GM19397 (cell line): ENCODE results near the gene PPP2R2C.

ENCODE experiments used
- ATAC-seq: cut with Tn5 transposase; IDR thresholded peaks from one replicate; pipeline ENCODE4 v1.9.1; 2021; ENCODE audit warnings: mild to moderate bottlenecking, moderate library complexity; ENCODE audit not compliant: unreplicated experiment

Gene PPP2R2C

GRCh38 chr4:6494431-6495295, 22.2 kb upstream of the PPP2R2C start:
- ATAC-seq = no peak

DNA sequence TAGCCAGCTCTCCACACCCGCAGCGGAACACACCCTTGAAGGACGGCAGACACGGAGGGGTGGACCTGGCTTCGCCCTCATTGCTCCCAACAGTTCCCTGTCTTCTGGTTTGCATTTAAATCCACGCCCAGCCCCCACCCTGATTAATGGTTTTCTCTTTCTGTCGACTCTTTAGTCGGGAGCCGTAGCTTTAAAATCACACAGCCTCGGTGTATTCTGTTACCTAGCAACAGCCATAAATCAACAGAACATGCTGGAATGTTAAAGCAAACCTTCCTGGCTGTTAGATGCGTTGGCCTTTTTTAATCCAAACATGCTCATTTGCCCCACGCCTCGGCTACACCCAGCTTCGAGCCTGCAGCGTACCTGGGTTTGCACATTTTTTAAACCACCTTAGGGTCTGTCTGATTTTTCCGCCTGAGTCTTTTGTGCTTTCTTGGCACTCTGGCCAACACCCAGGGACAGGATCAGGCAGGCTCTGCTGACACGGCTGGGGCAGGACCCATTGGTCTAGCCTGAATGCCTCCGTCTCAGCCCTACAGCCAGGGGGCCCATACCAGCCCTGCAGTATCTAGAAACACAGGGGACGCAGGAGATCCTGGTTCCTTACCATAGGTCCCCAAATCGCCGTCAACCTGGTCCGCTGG, 21.4 kb upstream of the PPP2R2C start:
- no peak for ATAC-seq

DNA sequence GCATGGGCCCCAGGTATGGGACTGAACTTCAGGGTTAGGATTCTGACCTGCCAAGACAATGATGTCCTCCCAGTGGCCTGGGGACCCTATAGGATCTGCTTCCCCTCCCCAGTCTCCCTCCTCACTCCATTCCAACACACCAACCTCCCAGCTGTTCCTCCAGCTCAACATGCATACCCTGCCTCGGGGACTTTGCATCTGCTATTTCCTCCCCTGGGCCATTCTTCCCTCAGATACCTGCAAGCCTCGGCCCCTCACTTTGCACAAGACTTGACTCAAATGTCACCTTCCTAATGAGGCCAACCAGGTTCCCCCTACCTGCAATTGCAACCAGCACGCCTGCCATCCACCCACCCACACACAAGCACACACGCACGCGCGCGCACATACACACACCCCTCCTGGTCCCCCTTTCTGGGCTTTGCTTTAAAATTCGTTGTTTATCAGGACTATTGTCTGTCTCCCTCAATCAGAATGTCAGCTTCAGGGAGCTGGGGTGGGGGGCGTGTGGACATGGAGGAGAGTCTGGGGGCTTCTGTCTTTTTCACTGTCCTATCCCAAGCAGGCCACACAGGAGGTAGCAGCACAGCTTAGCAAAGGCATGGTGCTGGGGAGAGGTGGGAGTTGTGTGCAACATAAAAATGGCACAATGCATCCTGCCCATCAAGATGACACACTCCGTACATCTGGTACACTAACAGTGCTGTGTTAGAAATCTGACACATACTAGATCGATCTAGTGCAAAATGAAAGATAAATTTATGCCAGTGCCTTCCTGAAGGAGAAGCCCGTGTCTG, 20.6 kb upstream of the PPP2R2C start:
- no peak for ATAC-seq

DNA sequence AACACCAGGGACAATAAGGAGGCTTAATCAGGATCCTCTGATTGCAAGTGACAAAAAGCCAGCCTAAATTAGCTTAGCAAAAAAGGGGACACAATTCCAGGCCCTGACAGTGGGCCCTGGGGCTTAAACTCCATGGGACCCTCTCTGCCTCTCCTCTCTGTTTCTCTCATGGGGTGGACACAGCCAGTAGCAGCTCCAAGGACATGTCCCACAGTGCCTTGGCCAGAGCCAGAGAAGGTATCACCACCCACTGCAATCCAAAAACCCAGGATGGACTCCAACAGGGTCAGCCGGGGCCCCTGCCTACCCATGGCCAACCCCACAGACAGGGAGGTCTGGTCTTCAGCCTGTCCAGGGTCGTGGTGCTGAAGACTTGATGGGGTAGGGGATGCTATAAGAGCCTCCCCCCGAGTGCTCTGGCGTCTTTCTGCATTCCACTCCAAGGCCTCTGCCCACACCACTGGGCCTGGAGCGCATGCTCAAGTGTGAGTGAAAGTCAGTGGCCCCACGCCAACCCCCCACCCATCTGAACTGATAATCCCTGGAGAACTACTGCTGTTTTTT, 19.7 kb upstream of the PPP2R2C start:
- ATAC-seq = no peak

- no peak for ATAC-seq
These were observed 18.8 kb upstream of the PPP2R2C start for GRCh38 chr4:6491235-6491634.

DNA sequence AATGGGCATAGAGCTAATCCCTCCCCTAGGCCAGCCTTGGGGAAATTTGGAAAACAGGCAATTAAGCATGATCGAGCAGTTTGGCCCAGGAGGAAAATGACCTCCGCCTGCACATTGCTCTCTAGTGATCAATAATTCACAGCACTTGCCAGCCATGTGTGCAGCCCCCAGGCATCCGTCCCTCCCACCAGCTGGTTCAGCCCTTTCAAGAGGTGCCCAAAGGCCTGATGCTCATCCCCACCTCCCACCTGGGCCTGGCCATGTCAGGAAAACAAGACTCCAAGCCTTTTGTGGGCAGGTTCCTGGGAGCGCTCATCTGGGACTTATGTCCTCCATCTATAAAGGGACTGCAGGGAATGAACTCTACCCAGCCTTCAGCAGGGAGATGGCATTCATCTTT, 17.5 kb upstream of the PPP2R2C start:
- ATAC-seq = no peak

DNA sequence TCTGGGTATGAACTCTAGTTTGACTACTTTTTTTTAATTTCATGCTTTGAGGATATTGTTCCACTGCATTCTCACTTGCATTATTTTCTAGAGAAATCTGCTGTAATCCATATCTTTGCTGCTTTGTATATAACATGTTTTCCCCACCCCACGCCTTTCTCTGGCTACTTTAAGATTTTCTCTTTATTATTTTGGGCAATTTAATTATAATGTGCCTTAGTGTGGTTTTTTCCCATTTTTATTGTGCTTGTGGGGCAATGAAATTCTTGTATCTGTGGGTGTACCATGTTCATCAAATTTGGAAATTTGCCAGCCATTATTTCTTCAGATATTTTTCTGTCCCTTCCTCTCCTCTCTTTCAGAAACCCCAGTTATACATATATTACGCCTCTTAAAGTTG, 15.1 kb upstream of the PPP2R2C start:
- ATAC-seq = no peak

GRCh38 chr4:6480534-6481088, 8.2 kb upstream of the PPP2R2C start:
- ATAC-seq = no peak

DNA sequence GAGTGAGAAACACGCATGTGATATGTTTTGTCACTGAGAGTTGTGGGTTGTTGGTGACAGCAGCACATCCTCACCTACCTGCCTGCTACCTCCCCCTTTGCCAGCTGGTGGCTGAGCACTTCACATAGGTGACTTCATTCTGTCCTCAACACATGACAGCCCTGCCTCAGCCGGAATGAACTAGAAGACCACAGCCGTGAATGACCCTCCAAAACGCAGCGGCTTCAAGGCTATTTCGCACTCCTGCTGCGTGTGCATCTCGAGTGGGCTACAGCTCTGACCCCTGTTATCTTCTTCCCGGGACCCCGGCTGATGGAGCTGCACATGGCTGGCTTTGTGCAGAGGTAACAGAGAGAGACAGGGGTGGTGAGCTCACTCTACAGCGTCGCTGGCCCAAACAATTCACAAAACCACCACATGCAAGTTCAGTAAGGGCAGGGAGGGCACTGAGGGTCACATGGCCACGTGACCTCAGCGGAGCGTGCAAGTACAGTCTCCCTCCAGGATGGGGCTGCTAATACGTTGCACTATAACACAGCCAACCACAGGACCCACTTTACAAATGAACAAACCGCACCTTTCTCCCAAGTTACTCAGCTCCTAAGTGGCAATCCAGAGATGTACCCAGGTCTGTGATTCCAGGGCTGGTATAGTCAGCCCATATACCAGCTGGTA, 6.3 kb upstream of the PPP2R2C start:
- no peak for ATAC-seq

- ATAC-seq = no peak
These were observed 4.5 kb upstream of the PPP2R2C start for GRCh38 chr4:6476893-6477292.

DNA sequence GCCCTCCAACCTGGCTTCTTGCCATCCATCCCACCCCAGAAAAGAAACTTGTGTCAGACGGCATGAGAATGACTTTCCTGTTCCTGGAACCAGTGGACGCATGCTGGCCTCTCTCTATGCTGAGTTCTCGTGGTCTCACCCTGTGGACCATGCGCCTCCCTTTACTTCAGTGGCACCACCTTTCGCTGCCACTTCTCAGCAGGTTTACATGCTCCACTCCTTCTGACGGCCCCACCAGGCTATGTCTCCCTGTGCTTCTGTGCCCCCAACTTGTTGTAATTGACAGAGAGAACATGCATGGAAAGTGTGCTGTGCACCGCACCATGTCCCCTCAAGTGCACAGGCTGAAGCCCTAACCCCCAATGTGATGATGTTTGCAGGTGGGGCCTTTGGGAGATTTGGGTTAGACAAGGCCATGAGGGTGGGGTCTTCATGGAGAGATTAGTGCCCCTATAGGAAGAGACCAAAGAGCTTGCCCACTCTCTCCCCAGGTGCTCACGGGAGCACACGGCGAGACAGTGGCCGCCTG, 3.1 kb upstream of the PPP2R2C start:
- no peak for ATAC-seq

- no peak for ATAC-seq
These were observed 2.5 kb upstream of the PPP2R2C start for GRCh38 chr4:6474705-6475457.

DNA sequence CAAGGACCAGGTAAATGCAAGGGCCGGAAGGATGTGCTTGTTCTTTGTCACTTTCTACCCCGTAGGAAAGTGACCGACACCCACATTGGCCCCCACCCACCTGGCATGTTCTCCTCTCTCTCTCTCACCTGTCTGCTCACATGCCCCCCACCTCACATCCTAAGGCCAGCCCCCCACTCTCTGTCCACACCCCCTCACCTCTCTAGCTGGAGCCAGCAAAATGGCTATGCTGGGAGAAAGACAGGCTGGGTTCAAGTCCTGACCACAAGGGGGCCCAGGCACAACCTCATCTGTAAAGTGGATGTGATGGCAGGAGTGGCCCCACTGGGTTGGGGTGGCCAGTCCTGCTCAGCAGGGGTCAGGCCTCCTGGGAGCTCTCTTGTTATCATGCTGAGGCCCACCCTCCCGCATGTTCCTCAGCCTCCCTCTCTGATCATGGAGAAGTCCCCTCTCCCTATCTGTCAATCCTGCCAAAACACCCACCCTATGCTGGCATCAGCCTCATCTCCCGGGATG, 1.7 kb upstream of the PPP2R2C start:
- ATAC-seq = no peak

DNA sequence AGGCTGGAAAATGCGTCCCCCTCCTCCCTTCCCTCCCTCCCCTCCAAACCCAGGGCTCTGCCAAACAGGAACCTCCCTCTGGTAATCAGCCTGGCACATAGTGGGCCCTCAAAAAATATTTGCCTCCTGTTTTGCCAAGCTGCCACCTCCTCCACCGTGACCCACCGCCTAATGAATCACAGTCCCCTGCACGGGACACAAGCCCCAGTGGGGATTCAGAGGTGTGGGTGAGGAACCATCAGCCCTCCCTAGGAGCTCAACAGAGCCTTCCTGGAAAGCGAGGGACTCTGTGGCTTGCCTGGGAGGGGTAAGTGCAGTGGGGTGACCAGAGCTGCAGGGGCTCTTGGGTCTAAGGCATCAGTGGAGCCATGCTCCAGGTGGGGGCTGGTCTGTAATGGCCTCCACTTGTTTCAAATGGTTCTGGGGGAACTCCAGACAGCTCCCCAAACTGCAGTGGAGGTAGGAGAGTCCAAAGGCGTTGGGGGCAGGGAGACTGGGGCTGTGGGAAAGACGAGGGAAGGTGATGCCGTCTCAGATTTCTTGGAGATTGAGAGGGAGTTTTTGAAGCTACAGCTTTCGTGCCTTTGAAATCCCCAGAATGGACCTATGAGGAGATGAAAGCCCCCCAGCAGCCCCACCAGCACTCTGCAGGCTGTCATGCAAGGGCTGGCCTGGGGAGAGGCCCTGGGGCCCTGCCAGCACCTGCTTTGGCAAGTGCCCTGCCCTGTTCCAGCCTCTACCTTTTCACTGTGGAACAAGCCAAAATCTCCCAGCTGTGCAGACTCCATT, 1.0 kb upstream of the PPP2R2C start:
- ATAC-seq = no peak

DNA sequence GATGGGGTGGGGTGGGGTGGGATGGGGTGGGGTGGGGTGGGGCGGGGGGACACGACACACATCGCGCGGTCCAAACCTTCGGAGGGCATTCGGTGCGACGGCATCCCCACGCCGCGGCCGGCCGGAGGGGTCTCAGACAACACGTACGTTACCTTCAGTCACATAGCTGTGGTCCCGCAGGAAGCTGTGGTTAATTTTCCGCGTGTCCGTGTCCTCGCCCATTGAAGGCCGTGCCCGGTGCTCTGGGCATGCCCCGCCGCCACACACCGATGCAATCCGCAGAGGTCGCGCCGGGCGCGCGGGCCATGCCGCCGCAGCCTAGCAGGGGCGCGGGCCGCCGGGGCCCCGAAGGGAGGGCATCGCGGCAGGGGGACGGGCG, 417 bp downstream of the PPP2R2C start:
- no peak for ATAC-seq

- ATAC-seq = no peak
These were observed 957 bp downstream of the PPP2R2C start for GRCh38 chr4:6471307-6472007.

- no peak for ATAC-seq
These were observed 1.7 kb downstream of the PPP2R2C start for GRCh38 chr4:6470502-6471306.
